NCI-H2081 treated with DMSO at 0.1 percent for 48 hours (cell line): ENCODE data around the gene AGMAT.
A peak's percentile ranks its signal among the peaks of the same experiment; 100 is the strongest.

Source experiments
- DNase-seq: peaks from one replicate; lab custom pipeline; 2025; lab: John Stamatoyannopoulos, UW

AGMAT gene

DNA sequence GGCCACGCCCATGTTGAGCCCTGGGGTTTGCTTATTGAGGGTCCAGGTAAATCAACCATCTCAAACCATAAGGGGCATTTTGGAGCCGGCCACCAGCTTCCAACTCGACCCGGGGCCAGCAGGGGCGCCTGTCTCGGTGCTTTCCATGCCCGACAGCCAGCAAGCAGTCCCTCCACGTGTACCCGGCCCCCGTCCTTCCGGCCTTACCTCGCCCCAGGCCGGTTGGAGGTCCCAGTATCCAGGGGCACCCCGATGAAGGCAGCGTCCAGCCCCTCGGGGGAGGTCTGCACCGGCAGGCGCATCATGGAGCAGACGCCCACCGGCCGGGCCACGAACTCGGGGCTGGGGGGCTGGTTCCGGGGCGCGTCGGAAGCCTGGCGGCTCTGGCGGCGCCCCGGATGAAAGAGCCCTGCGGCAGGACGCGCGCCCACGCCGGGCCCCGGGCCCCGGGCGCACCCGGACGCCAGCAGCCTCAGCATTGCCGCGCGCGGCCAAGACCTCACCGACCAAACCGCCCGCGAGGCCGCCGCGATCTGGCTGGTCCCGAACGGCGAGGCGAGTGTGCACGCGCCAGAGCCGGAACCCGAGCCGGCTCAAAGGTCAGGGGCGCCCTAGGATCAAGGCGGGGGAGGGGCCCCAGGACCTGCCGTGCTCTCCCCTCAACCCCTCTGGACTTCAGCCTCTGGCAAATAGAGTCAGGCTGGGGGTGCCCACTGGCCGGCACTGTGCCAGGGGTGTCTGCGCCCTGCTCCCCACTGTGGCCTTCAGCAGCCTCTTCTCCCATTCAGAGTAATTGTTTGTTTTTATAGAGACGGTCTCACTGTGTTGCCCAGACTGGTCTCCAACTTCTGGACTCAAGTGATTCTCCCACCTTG is at the start of gene AGMAT:
TSS of gene AGMAT (minus strand) at position 563 of the 875 bp plus-strand sequence. CDS start at position 479, 84 bp downstream.
- DNase-seq = no peak

- DNase-seq = no peak
Observed at GRCh38 chr1:15633756-15634420, 49.0 kb upstream of the AGMAT start.

GRCh38 chr1:15628003-15628402 is 43.2 kb upstream of the AGMAT start:
- no peak for DNase-seq

DNA sequence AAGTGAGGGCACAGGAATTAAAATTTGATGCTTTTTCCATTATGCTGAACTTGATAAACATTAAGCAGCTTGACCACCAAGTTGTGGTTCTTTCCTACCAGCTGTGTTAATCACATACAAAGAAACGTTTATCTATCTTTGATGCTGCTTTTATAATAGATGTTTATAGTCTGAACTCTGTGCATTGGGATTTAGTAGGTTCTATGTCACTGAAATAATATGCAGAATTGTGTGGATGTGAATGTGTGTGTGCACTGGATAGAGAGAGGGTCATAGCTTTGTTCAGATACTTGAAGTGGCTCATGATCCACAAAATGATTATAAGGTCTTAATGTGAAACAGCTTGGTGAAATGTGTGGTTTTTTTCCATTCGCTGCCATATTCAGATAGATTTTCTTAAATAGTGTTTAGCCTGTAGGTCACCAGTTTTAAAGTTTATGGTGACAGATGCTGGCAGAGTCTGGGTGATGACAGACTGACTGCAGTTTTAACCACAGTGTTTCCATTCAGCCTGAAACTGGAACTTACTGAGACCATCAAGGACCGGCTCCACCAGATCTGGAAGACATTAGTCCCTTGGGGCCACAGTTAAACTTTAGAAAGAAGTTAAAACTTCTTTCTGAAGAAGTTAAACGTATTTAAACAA is 42.6 kb upstream of the AGMAT start:
- DNase-seq = no peak

DNA sequence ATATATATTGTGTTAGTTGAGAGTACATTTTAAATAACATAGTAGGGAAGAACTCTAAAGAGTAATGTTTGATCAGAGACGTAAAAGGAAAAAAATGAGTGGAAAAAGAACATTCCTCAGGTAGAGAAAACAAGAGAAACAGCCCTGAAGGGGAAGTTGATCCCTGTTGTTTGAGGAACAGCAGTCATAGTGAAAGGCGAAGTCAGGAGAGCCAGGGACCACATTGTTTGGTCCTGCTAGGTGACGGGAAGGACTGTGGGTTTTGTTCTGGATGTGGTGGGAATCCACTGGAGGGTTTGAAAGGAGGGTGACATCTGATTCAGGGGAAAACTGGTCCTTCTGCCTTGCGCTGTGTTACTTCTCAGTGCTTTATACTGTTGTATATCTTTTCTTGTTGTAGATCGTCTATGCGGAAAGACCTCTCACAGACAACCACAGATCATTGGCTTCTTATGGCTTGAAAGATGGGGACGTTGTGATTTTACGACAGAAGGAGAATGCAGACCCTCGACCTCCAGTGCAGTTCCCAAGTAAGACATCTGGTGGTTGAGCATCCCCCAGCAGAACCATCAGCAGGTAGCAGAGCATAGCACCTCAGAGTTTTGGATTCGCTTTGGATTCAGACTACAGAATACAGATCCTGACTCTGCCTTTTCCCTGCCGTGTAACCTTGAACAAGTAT is 41.6 kb upstream of the AGMAT start:
- no peak for DNase-seq

DNA sequence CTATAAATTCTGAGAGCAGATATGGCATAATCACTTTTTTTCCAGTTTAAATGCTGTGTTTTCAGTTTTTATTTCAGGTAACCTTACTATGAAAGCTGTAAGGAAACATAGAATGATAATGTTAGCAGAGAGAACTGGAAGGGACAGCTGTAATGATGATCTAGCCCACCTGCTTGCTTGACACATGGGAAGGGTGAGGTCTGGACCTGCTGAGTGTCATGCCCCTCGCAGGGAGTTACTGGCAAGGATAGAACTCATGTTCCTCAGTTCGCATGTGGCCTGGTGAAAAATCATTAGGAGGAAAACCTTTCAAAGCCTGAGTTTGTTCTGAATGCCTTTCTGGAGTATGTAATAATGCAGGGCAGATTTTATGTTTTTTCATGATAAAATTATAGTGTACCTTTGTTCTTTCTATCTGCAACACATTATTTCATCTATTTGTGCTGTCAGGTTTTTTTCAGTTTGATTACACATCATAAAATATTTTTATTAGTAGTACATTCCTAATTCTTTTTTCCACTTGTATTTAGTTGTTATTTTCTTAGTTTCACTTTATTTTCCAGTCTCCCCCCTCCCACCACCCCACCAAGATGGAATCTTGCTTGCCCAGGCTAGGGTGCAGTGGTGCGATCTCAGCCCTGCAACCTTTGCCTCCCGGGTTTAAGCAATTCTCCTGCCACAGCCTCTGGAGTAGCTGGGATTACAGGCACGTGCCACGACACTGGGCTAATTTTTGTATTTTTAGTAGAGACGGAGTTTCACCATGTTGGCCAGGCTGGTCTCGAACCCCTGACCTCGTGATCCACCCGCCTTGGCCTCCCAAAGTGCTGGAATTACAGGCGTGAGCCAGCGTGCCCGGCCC is 40.4 kb upstream of the AGMAT start:
- no peak for DNase-seq

DNA sequence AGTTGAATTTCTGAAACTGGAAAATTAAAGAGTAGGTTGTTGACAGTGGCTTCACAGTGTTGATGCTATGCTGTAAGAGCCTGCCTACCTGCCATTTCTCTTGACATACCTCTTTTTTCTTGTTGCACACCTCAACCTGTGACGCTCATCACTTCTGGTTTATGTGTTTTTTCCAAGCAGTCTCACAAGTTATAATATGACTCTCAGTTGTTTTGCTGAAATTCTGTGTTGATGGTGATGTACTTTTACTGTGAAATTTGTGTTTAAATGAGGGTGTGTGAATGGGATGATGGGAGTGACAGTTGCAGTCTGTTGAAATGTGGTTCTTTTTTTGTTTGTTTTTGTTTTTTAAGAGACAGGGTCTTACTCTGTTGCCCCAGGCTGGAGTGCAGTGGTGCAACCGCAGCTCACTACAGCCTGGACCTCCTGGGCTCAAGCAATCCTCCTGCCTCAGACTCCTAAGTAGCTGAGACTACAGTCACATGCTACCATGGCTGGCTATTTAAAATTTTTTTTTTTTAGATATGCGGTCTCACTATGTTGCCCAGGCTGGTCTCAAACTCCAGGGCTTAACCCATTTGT is 39.4 kb upstream of the AGMAT start:
- DNase-seq = no peak

GRCh38 chr1:15623435-15623834 is 38.6 kb upstream of the AGMAT start:
- DNase-seq = no peak

GRCh38 chr1:15622712-15623373 is 38.0 kb upstream of the AGMAT start:
- no peak for DNase-seq

DNA sequence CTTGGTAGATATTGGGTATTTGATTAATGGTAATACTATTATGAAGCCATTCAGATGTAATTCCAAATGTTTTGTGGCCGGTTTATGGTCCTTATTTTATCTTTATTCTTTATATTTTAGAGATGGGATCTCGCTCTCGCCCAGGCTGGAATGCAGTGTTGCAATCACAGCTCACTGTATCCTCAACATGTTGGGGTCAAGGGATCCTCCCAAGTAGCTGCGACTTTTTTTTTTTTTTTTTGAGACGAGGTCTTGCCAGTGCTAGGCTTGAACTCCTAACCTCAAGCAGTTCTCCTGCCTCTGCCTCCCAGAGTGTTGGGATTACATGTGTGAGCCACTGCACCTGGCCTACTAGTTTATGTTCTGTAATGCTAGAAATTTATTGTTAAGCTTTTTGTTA is 37.1 kb upstream of the AGMAT start:
- DNase-seq = no peak

DNA sequence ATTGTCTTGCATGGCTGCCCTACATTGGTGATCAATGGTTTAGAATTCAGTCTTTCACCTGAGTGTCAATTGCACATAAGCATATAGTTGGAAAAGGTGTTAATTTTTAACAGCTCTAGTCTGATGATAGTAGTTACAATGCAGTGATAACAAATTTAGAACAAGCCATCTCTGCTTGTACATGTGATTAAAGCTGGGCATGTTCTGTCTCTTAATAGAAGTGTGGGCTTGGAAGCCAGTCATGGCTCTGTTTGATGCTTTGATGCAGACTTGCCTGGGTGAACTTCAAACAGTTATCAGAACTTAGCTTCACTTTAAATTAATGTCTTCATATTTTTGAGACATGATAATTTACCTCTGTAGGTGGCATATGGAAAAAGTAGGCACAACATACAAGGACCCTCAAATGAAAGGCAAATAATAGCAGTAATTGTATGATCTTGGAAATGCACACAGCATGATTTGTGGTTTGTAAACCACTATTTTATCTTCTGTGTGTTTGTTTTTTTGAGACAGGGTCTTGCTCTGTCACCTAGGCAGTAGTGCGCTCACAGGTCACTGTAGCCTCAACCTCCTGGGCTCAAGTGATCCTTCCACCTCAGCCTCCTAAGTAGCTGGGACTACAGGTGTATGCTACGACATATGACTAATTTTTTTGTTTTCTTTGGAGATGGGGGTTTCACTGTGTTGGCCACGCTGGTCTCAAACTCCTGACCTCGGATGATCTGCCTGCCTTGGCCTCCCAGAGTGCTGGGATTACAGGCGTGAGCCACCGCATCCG is 36.2 kb upstream of the AGMAT start:
- DNase-seq = no peak

GRCh38 chr1:15620155-15620545 is 35.3 kb upstream of the AGMAT start:
- DNase-seq = no peak

GRCh38 chr1:15618655-15619525 is 34.0 kb upstream of the AGMAT start:
- no peak for DNase-seq

- no peak for DNase-seq
Observed at GRCh38 chr1:15618077-15618654, 33.3 kb upstream of the AGMAT start.

- peak; percentile 76 for DNase-seq
Observed at GRCh38 chr1:15617173-15618076, 32.6 kb upstream of the AGMAT start, which contains the start of gene DDI2. Gene DDI2, plus strand, starts transcription at chr1:15617458. Its CDS starts 213 bp downstream, at chr1:15617671.

- no peak for DNase-seq
Observed at GRCh38 chr1:15616373-15617172, 31.7 kb upstream of the AGMAT start.
